Activated CD4-positive, alpha-beta T cell treated with anti-CD3 and anti-CD28 coated beads, Interleukin-2, amount 50 U/mL, for 1 hour (primary cell): ENCODE results near the gene SLC6A14.

Experiments
- DNase-seq: peaks from one replicate; pipeline ENCODE4 v3.0.0-alpha.2; 2020

Gene SLC6A14, protein sequence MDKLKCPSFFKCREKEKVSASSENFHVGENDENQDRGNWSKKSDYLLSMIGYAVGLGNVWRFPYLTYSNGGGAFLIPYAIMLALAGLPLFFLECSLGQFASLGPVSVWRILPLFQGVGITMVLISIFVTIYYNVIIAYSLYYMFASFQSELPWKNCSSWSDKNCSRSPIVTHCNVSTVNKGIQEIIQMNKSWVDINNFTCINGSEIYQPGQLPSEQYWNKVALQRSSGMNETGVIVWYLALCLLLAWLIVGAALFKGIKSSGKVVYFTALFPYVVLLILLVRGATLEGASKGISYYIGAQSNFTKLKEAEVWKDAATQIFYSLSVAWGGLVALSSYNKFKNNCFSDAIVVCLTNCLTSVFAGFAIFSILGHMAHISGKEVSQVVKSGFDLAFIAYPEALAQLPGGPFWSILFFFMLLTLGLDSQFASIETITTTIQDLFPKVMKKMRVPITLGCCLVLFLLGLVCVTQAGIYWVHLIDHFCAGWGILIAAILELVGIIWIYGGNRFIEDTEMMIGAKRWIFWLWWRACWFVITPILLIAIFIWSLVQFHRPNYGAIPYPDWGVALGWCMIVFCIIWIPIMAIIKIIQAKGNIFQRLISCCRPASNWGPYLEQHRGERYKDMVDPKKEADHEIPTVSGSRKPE

DNA sequence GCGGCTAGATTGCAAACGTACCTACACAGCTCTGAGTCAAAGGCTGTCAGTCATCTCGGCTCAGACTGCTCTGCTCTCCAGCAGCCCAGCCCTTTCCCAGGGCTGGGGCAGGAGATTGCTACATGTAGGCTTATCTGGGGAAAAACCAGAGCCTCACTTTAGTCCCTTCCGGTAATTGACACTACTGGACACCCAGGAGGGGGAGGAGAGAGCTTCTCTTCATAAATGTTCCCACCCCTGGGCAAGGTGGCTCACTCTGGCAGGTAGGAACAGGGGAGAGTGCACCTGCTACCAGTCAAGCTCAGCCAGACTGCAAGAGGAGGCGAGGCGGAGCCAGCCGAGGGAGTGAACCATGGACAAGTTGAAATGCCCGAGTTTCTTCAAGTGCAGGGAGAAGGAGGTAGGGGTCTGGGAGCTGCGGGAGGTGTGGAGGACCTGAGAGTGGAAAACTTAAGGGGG, at the start of gene SLC6A14:
Gene SLC6A14 (plus strand): TSS at position 249 of the 459 bp plus-strand sequence. CDS start 104 bp downstream, at position 353.
- DNase-seq = no peak

DNA sequence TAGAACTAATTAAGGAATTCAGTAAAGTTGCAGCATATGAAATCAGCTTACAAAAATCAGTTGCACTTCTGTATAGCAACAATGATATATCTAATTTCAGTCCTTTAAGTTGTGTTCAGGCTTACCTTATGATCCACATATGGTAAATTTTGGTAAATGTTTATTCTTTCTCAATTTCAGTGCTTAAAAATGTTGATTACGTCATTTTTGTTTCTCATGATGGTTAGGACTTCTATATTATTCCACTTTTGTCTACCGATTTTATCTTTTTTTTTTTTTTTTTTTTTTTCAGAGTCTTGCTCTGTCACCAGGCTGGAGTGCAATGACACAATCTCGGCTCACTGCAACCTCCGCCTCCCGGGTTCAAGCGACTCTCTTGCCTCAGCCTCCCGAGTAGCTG, 40.7 kb upstream of the SLC6A14 start:
- DNase-seq = no peak

DNA sequence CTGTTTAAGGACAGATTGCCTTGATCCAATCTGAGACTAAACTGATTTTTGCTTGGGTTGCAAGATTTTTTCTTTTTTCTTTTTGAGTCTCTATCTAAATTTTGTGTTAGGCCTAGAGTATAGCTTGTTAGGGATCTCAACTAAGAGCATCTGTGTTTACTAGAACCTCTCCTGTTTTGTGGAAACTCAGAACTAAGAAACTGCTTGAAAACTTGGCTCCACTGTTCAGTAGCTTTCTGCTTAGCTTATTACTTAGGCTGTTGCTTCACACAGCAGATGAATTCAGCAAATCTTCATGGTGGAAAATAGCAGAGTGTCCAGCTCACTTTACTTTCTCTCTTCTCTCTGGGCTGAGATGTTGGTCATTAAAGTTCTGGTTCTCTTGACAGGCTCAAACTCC, 36.7 kb upstream of the SLC6A14 start:
- DNase-seq = no peak

DNA sequence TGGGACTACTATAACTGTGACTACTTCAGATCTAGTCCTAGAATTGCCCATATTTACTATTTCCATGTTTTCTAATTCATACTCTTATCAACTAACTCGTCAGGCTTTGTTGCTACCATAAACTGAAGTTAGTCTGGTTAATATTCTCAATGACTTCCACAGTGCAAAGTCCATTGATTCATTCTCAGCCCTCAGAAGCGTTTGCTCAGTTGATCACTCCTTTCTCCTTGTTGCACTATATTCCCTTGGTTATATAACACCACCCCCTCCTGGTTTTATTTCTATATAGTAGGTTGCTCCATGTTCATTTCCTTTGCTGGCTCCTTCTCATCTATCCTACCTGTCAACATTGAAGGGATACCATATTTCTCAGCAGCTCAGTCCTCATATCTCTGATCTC, 27.2 kb upstream of the SLC6A14 start:
- DNase-seq = no peak

DNA sequence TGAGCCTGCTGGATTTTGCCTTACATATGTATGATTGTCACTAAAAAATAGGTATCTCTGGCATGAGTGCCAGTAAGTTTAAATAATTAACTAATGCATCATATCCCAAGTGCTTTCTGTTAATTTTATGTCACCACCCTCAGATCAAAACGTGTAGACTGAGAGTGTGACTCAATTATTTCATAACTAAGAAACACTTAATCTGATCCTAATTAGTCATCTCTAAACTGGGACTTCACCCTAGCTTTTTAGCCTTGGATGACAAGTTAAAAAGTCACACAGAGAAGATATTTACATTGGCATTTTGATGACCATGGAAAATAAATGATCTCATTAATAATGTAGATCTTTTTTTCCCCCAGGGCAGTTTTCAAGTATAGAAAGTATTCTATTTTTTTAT, 23.1 kb upstream of the SLC6A14 start:
- DNase-seq = no peak

DNA sequence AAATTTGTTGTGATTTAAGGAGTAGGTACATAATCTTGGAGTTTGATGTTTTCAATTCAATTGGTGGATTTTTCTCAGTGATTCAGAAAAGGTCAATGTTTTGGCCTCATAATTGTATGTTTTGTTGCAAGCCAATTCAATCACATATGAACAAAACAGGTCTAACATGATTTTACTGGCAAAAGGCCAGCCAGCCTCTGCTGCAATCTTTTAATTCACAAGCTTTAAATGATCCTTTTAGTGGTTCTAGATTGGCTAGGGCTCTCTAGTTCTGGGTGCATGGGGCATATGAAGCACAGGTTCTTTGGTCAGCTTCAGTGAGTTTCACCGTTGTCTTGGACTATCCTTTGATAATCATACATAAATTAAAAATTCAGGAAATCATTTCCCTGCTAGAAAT, 19.2 kb upstream of the SLC6A14 start:
- DNase-seq = no peak

DNA sequence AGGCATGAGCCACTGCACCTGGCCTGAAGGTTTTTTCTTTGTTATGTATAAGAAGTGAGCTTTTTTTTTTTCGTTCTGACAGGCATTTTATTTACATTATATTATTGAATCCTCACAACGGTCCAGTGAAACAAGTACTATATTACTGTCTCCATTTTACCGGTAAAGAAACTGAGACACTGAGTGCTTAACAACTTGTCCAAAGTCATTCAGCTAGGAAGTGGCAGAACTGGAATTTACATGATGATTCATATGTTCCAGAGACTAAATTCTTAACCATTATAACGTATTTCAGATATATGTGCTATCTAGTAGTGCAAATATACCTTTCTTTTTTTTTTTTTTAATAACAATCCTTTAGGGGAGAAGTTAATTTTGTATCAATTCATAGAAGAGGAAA, 18.4 kb upstream of the SLC6A14 start:
- no peak for DNase-seq

DNA sequence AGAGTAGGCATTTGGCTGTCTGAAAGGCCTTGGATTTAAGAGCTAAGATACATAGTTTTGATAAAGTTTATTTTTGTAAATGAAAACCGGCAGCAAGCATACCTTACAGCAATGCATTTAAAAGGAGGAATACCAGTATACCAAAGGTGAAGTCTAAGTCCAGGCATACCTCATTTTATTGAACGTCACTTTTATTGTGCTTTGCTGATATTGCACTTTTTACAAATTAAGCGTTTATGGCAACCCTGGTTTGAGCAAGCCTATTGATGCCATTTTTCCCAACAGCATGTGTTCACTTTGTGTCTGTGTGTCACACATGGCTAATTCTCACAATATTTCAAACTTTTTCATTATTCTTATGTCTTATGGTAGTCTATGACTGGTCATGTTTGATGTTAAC, 8.4 kb upstream of the SLC6A14 start:
- no peak for DNase-seq

DNA sequence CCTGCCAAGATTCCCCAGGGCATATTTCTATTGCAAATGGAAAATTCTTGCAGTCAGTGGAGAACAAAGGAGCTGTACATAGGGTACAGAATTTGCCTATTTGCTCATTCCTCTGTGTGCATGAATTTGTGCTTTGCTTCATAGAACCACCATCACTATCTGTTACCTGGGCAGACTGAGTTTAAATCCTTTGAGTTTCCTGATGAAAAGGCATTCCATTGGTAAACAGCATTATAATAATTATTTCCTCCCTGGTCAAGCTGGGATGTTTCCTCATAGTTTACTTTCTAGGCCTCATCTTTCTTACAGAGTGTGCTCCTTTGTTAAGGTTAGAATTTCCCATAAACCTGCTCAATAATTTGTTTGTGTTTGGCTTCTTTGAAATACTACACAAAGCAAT, 809 bp upstream of the SLC6A14 start:
- DNase-seq = no peak

DNA sequence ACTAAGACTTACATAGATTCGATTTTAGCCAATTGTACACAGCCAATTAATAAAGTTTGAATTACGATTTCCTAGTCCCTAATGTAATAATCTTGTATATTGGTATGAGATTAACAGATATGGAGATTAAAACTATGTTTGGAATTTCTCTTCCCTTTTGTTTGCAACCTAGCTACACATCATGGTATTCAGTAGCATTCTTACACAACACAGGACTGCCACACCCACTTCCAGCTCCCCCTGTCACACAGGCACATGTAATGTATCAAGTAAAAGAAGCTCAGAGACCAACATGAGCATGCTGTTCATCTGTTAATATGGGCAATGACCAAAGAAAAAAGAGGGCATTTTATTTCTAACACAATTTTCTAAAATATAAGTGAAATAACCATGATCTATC, 12.8 kb downstream of the SLC6A14 start:
- no peak for DNase-seq

DNA sequence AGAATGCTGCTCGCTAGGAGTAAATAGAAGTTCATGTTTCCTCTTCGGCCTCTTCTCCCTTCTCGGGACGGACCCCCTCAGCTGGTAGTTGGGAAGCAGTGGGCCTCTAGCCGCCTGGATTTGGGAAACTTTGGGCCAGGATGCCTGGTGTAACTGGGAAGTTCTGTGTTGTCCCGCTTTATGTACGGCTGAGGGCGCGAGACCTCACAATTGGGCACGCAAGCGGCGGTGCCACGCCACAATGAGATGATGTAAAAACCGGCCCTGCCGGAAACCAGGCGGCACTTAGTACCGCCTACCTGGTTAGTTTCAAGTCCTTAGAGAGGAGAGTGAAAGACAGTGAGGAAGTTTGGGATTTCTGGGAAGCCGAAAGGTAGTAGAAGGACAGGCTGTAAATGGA, 26.4 kb downstream of the SLC6A14 start, which contains the start of gene CT83:
Gene CT83 (minus strand): TSS at position 155 of the 400 bp plus-strand sequence. CDS start 120 bp downstream, at position 35.
- DNase-seq = no peak

DNA sequence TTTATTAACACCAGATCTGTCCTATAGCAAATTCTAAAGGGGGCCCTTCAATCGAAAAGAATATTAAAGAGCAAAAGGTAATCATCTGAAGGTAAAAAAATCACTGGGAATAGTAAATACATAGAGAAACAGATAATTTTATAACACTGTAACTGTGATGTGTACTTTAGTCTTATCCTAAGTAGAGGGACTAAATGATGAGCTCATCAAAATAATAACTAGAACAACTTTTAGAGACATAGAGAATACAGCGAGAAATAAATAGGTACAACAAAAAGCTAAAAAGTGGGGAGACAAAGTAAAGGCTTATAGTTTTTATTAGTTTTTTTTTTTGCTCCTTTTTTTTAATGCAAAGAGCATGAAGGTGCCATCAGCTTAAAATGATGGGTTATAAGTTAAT, 43.7 kb downstream of the SLC6A14 start:
- no peak for DNase-seq

DNA sequence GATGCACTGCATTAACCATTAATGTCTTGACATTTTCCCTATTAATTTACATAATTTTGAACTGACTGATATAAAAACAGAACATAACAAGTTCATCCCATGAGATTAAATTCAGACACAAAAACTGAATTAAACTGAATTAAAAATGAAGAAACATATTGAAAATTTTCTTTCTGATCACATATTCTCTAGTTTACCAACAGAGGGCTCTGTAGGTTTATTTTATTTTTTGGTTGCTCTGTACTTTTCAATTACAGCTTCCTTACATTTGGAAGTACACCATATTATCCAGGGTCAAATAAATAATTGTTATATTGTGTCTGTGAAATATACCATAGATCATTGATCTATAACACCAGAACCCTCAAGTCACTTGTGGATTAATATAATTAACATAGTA, 53.7 kb downstream of the SLC6A14 start:
- DNase-seq = no peak

DNA sequence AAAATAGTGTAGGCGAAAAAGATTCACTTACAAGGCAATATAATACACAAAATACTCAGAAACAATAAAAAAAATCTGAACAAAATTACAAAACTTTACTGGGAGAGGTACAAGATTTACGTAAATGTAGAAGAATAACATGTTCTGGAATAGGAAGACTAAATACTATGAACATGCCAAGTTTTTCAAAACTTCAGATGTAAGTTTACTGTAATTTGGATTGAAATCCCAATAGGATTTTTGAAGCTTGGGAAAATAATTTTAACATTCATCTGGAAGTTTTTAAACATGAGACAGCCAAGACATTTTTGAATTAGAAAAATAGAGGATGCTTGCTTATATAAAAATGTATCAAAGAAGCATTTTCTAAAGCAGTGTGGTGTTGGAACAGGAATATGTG, 56.9 kb downstream of the SLC6A14 start:
- DNase-seq = no peak

DNA sequence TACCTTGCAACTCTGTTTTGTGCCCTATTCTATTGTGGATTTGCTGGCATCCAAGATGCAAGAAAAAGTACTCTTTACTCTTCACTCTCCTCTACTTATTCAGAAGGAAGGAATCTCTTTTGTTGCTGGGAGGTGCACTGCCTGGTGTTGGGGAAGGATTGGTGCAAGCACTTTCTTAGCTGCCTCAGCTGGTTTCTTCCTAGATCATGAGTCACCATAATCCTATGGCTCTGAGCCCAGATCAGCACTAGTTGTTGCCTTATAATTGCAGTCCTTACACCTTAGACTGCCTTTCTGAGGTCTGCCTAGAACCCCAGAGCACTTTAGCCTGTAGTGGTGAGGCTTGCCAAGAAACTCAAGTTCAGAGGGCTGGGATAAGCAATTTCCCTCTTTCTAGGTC, 63.4 kb downstream of the SLC6A14 start:
- no peak for DNase-seq
